Measurements from ENCODE around the gene ANXA8.

Gene ANXA8

DNA sequence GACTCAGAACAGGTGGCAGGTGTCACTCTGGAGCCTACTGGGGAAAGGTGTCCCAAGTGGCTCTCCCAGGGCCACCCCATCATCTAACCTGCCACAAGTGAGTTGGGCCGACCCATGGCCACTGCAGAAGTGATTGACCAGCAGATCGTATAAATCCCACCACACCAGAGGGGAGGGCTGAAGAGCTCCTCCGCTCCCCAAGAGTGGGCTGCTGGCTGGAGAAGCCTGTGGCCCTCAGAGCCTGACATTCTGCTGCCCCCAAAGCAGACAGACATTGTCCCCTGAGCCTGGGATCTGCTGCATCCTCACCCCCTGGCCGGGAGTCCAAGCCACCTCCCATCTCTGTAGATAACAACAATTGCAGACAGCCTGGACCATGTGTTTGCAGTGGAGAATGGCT lies 36.7 kb downstream of the ANXA8 start:
- no peak for DNase-seq (ENCODE audit: low spot score)

DNA sequence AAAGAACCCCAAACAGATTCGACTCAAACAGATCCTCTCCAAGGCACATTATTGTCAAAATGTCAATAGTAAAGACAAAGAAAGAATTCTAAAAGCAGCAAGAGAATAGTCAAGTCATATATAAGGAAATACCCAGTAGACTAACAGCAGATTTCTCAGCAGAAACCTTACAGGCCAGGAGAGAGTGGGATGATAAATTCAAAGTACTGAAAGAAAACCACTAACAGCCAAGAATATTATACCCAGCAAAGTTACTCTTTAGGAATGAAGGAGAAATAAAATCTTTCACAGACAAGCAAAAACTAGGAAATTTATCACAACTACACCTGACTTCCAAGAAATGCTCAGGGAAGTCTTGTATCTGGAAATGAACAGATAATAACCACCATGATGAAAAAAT lies 38.2 kb downstream of the ANXA8 start:
- no peak for DNase-seq (ENCODE audit: low spot score)

DNA sequence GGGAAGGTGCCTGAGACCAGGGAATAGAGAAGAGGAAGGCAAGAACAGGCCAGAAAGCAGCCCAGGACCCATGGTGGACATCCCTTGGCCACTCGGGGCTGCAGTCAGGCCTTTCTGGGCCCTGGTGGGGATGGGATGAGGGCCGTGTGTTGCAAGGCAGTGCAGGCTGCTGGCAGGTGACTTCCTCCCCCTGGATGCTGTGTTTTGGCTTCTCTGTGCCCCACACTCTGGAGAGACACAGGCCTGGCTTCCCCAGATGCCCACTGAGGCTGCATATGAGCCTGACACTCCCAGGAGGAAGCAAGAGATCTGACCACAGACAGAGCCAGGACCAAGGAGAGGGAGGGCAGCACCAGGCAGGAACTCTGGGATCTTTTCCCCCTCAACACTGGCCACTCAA lies 39.9 kb downstream of the ANXA8 start:
- DNase-seq (ENCODE audit: low spot score) = peak; percentile 58

DNA sequence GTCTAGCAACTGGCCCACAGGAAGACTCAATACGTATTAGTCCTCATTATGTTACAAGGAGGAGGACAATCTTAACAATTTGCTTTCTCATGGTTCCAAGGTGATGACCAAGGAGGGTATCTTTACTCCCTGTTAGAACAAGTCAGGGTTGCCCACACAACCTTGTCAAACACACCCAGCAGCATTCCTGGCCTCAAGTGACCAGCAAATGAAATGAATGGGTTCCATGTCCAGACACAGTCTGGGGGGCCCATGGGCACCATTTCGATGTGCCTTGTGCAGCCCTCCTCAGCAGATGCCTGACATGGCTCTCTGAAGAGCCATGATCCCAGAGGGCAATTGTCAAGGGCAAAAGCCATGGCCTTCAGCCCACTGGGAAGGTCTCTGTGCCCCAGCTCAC lies 40.8 kb downstream of the ANXA8 start:
- DNase-seq (ENCODE audit: low spot score) = no peak

DNA sequence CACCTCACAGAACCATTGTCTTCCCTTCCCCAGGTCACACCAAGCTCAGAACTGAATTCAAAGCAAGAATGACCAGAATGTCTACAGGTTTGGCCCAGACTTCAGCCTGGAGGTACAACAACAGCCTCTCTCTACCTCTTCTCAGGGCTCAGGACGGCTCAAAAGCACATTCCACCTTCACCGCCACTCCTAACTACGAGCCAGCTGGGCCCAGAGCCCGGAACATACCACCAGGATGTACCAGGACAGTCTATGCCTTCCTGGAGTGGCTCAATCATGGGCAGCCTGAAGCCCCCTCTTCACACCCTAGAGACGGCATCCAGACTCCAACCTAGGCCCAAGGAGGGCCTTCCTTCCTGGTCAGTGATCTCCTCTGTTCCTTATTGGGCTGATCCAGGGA lies 41.6 kb downstream of the ANXA8 start:
- DNase-seq (ENCODE audit: low spot score) = no peak

DNA sequence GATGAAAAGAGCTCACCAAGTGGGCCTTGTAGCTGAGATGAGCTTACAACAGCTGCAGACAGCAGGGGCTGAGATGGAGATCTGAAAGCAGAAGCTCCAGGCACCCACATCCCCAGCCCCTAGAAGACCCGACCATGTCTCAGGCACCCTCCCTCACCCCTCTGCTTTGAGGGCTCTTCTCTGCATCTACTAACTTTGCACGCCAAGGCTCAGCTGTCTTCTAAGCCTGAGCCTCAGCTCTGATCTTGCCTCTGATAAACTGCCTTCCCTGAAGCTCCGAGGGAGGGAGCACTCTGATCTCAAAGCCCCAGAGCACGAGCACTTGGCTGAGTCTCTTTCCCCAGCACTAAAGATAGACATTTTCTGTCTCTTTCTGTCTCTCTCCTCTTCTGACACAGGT lies 42.0 kb downstream of the ANXA8 start:
- DNase-seq (ENCODE audit: low spot score) = no peak

DNA sequence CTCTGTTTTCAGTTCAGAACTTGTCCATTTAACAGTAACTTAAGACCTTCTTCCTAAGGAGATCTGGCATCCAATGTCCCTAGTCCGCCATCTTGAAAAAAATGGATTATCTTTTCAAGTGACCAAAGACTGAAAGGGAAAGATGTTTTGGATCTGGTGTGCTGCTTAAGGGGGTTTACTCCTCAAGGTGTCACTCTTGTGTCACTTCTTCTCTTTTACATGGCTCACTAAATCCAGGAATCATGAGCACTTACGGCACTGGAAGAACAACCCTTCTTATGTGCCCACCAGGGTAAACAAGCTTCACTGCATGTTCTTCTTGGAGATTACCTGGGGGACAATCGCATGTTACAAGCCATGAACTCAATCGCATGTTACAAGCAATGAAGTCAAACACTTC lies 43.7 kb downstream of the ANXA8 start:
- no peak for DNase-seq (ENCODE audit: low spot score)

DNA sequence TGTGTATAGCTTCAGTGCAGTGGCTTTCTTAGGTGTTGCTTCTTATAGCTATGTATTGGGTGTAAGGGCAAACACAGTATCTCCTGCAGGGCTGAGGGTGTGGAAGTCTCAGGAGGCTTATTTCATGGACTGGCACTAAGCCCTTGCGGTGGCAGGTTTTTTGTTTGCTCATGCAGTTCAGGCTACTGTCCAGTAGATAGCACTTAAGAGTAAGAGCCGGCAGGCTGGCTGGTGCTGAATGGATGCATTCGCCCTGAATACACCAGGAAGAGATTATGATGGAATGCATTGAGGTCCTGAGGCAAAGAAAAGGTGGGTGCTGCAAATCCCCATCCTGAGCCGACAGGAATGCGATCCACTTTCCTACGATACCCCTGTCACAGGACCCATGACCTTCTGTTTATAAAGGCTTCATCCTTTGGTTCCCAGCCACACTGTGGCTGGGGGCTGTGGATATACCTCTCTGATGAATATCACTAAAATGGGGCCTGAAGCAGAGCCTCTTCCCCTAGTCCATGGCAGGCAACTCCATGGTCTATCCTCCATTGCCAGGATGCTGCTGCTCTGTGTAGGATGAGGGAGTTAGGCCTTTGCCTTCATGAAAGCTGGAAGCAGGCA lies 44.9 kb downstream of the ANXA8 start:
- no peak for DNase-seq (ENCODE audit: low spot score)

DNA sequence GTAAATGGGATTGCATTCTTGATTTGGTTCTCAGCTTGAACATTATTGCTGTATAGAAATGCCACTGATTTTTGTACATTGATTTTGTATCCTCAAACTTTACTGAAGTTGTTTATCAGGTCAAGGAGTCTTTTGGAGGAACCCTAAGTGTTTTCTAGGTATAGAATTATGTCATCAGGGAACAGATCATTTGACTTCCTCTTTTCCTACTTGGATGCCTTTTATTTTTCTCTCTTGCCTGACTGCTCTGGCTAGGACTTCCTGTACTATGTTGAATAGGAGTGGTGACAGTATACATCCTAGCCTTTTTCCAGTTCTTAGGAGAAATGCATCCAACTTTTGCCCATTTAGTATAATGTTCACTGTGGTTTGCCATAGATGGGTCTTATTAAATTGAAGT lies 48.8 kb downstream of the ANXA8 start:
- no peak for DNase-seq (ENCODE audit: low spot score)

DNA sequence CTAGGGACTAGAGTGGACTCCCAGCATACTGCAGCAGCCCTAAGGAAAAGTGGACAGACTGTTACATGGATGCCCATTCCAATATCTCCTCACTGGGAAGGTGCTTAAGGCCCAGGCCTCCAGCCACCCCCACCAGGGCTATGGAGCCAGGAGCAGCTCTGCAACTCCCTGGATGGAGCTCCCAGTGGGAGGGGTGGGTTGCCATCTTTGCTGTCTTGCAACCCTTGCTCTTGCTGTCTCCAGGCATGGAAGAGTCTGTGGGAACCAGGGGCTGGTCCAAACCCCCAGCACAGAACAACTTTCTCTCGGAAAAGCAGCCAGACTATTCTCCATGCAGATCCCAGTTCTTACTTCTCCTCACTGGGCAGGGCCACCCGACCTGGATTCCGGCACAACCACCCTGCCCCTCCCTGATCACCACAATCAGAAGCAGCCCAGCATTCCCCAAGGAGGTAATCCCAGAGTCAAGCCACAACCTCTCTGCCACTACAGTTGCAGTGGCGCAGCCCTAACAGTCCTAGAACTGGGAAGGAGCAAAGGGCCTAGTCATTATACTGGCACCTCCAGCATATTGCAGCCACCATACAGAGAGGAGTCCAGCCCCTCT lies 58.0 kb downstream of the ANXA8 start:
- peak; percentile 53 for DNase-seq (ENCODE audit: low spot score)

DNA sequence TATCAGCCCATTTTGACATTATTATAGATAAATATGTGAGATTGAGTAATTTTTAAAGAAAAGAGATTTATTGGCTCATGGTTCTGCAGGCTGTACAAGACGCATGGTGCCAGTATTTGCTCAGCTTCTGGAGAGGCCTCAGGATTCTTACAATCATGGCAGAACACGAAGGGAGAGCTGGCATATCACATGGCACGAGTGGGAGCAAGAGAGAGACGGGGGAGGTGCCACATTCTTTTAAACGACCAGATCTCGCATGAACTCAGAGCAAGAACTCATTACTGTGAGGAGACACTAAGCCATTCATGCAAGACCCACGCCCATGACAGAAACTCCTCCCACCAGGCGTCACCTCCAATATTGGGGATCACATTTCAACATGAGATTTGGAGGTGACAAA lies 59.7 kb downstream of the ANXA8 start:
- no peak for DNase-seq (ENCODE audit: low spot score)

DNA sequence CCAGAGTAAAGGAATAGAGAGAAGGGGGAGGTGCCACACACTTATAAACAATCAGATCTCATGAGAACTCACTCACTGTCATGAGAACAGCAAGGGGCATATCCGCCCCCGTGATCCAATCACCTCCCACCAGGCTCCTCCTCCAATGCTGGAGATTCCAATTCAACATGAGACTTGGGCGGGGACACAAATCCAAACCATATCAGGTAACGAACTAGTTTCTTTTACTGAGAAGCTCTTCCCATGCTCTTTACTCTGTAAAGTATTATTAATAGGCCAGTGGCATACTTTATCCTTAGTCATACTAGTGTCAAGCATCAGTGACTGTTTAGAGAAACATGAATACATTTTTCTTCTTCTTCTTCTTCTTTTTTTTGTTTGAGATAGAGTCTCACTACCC lies 60.4 kb downstream of the ANXA8 start:
- no peak for DNase-seq (ENCODE audit: low spot score)

DNA sequence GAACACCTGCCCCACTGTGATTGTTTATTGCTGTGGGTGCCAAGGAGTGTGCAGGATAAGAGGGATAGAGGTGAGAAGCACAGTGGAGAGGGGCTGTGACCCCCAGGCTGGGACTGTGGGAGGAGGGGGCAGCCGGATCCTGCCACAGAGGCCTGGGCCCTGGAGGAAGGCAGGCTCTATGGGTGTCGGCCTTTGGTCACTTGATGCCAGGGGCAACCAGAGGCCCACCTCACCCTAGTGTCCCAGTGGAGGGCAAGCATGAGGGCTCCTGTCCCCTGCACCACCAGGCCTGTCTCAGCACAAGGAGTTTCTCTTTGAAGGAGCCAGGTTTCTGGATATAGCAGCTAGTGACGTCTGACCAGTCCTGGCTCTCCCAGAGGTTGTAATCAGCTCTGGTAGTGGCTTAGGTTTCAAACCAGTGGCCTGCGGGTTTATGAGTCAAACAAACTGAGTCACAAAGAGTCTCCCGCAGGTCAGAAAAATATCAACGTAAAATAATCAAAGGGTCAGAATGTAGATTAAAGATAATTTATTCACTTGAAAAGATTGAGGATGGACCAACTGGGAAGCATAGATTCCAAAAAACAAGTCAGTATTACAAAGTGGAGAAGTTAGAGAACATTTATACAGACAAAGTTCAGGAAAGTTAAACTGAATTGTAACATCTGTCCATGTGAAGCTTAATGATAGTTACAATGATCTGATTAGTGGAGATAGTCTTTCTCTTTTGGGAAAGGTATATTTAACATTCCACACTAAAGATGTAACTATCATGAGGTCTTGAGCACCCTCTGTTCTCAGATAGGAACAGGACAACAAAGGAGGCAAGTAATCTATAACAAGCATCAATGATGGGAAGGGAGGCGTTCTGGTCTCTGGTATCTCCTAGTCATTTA lies 62.6 kb downstream of the ANXA8 start:
- DNase-seq (ENCODE audit: low spot score) = no peak

DNA sequence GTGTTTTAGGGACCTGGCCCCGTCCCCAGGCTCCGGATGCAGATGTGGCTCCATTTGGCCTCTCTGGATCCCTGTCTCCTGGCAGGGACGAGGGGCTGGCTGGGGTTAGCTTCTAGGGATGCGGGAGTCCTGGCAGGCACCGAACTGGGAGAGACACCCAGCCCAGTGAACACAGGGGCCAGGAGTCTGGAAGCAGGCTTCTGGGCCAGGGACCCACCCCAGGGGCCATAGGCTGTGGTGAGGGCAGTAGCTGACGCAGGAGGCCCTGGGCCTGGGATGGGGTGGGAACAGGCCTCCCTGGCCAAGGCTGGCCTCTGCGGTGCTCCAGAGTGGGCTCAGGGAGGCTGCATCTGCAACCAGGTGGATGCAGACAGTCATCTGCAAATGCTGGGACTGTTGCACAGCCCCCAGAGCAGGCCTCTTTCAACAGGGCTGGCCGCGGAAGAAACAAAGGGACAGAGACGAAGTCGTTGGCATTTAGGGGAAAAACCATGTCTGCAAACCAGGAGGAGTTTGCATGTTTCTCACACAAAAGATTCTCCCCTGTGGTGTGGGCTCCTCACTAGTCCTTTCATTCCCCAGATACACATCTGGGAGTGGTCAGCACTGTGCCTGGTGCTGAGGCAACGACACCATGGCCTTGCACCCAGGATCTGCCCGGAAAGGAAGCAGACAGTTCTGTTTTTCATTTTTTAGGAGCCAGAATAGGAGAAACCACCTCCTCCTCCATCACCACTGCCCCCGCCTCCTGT lies 63.4 kb downstream of the ANXA8 start:
- DNase-seq (ENCODE audit: low spot score) = no peak

DNA sequence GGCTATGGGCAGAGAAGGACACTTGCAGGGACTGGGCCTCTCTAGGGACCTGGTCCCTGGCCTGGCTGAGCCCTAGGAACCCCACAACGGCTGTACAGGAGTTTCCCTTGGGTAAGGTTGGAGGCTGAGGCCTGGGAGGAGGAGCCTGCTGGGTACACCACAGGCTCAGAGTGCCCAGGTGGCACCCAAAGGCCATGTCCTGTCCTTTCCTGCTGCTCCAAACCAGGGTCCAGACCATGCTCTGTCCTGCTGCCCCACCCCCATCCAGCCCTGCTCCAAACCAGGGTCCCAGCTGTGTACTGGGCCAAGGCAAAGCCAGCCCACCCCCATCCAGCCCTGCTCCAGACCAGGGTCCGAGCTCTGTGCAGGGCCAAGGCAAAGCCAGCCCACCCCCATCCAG lies 64.5 kb downstream of the ANXA8 start:
- no peak for DNase-seq (ENCODE audit: low spot score)

DNA sequence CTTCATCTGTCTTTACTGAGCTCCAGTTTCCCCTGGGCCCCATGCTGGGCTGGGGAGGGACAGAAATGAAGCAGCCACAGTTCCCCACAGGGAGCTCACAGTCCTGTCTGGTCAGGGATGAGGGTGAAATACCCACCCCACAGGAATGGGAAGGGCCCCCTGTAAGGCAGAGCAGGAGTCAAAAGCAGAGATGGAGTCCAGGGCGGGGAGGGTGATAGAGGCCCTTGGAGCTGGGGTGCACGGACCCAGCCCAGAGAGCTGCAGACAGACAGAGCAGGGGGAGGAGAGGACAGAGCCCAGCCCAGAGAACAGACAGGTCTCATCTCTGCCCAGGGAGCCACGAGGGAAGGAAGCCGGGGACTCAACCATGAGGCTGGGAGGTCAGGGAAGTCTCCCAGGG lies 64.9 kb downstream of the ANXA8 start:
- DNase-seq (ENCODE audit: low spot score) = no peak

DNA sequence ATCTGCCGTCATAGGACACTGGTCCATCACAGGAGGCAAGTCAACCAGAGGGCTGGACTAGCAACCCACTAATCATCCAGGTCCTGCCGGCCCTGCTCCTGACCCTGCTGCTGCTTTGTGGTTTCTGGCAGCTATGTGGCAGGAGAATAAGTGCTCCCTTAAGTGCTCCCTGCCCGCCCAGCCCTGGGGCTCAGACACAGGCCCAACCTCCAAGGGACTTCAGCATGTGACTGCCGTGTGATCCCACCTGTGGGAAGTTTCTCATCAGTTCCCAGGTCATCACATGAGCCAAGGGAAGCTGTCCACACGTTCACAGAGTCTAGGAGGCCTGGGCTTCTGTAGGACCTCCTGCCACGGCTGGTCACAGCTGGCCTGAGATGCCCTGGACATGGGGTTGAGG lies 65.6 kb downstream of the ANXA8 start:
- DNase-seq (ENCODE audit: low spot score) = no peak
